ENCODE measurements around the gene RBP3. TPM values are rescaled to one million over a fixed set of nuclear protein-coding genes. Genes with fewer than 3 reads are reported as not detected.
A peak's percentile ranks its signal among the peaks of the same experiment; 100 is the strongest.

RBP3 gene
- total RNA-seq, 1 experiment from 2014 or later = not detected

- no peak overlapping the region for H3K27ac ChIP-seq
- H3K36me3 ChIP-seq = no peaks in the 10 kb centered on the region
- peak in 1 of 2 experiments; percentile 21 for DNase-seq (ENCODE audit: low read depth in 1 of 2, low spot score in 2 of 2)
- no peaks in the 10 kb centered on the region for H3K4me1 ChIP-seq (replicated peaks)
- H3K4me3 ChIP-seq = no peak overlapping the region
- no peaks in the 10 kb centered on the region; the same call in 1 of the 2 replicates for H3K27me3 ChIP-seq (replicated peaks)
- H3K9me3 ChIP-seq (replicated peaks) = no peaks in the 10 kb centered on the region
Observed at GRCh38 chr10:47371629-47372485, 23.7 kb downstream of the RBP3 start.

GRCh38 chr10:47372726-47373125 is 24.6 kb downstream of the RBP3 start:
- Histone ChIP-seq H3K27ac (no peak overlapping the region), H3K9me3 (replicated peaks) (no peaks in the 10 kb centered on the region), H3K27me3 (replicated peaks) (no peaks in the 10 kb centered on the region; the same call in 1 of the 2 replicates), H3K36me3 (no peaks in the 10 kb centered on the region), H3K4me1 (replicated peaks) (no peaks in the 10 kb centered on the region), H3K4me3 (no peak overlapping the region)
- peak in 1 of 2 experiments; percentile 22 for DNase-seq (ENCODE audit: low read depth in 1 of 2, low spot score in 2 of 2)

- H3K36me3 ChIP-seq = no peaks in the 10 kb centered on the region
- H3K4me3 ChIP-seq = no peak overlapping the region
- no peaks in the 10 kb centered on the region for H3K9me3 ChIP-seq (replicated peaks)
- no peak overlapping the region for H3K27ac ChIP-seq
- H3K27me3 ChIP-seq (replicated peaks) = no peaks in the 10 kb centered on the region; the same call in 1 of the 2 replicates
- DNase-seq (ENCODE audit: low read depth in 1 of 2, low spot score in 2 of 2) = peak in 1 of 2 experiments; percentile 25
- H3K4me1 ChIP-seq (replicated peaks) = no peaks in the 10 kb centered on the region
Observed at GRCh38 chr10:47374611-47375536, 26.7 kb downstream of the RBP3 start.

GRCh38 chr10:47376522-47377220 is 28.5 kb downstream of the RBP3 start:
- Histone ChIP-seq H3K27ac (no peak overlapping the region), H3K27me3 (replicated peaks) (no peaks in the 10 kb centered on the region; the same call in 1 of the 2 replicates), H3K4me1 (replicated peaks) (no peaks in the 10 kb centered on the region), H3K4me3 (no peak overlapping the region), H3K36me3 (no peaks in the 10 kb centered on the region), H3K9me3 (replicated peaks) (no peaks in the 10 kb centered on the region)
- DNase-seq (ENCODE audit: low read depth in 1 of 2, low spot score in 2 of 2) = peak in 1 of 2 experiments; percentile 28

GRCh38 chr10:47378183-47378510 is 30.0 kb downstream of the RBP3 start:
- DNase-seq (ENCODE audit: low read depth in 1 of 2, low spot score in 2 of 2) = peak in 1 of 2 experiments; percentile 31
- no peak overlapping the region for H3K4me3 ChIP-seq
- no peaks in the 10 kb centered on the region; the same call in 1 of the 2 replicates for H3K27me3 ChIP-seq (replicated peaks)
- H3K4me1 ChIP-seq (replicated peaks) = no peaks in the 10 kb centered on the region
- H3K9me3 ChIP-seq (replicated peaks) = no peaks in the 10 kb centered on the region
- H3K27ac ChIP-seq = no peak overlapping the region
- H3K36me3 ChIP-seq = no peaks in the 10 kb centered on the region

GRCh38 chr10:47378606-47379444 is 30.7 kb downstream of the RBP3 start:
- Histone ChIP-seq H3K4me3 (no peak overlapping the region), H3K27me3 (replicated peaks) (no peaks in the 10 kb centered on the region; the same call in 1 of the 2 replicates), H3K4me1 (replicated peaks) (peaks cover 5% of the 10 kb centered on the region; the same call in 1 of the 2 replicates), H3K36me3 (no peaks in the 10 kb centered on the region), H3K27ac (no peak overlapping the region), H3K9me3 (replicated peaks) (no peaks in the 10 kb centered on the region)
- peak in 1 of 2 experiments; percentile 30 for DNase-seq (ENCODE audit: low read depth in 1 of 2, low spot score in 2 of 2)

- no peaks in the 10 kb centered on the region for H3K9me3 ChIP-seq (replicated peaks)
- H3K36me3 ChIP-seq = no peaks in the 10 kb centered on the region
- peaks cover 7% of the 10 kb centered on the region; the same call in 1 of the 2 replicates for H3K4me1 ChIP-seq (replicated peaks)
- H3K27ac ChIP-seq = no peak overlapping the region
- no peaks in the 10 kb centered on the region; the same call in 1 of the 2 replicates for H3K27me3 ChIP-seq (replicated peaks)
- DNase-seq (ENCODE audit: low read depth in 1 of 2, low spot score in 2 of 2) = no peak
- H3K4me3 ChIP-seq = no peak overlapping the region
Observed at GRCh38 chr10:47379445-47379785, 31.3 kb downstream of the RBP3 start.

- Histone ChIP-seq H3K4me3 (no peak overlapping the region), H3K4me1 (replicated peaks) (peaks cover 11% of the 10 kb centered on the region), H3K27ac (no peak overlapping the region), H3K36me3 (no peaks in the 10 kb centered on the region), H3K9me3 (replicated peaks) (no peaks in the 10 kb centered on the region), H3K27me3 (replicated peaks) (no peaks in the 10 kb centered on the region; the same call in 1 of the 2 replicates)
- no peak for DNase-seq (ENCODE audit: low read depth in 1 of 2, low spot score in 2 of 2)
Observed at GRCh38 chr10:47379901-47380300, 31.7 kb downstream of the RBP3 start.

- H3K36me3 ChIP-seq = no peaks in the 10 kb centered on the region
- H3K9me3 ChIP-seq (replicated peaks) = no peaks in the 10 kb centered on the region
- H3K4me3 ChIP-seq = no peak overlapping the region
- peaks cover 13% of the 10 kb centered on the region for H3K4me1 ChIP-seq (replicated peaks)
- H3K27me3 ChIP-seq (replicated peaks) = no peaks in the 10 kb centered on the region; the same call in 1 of the 2 replicates
- no peak overlapping the region for H3K27ac ChIP-seq
- DNase-seq (ENCODE audit: low read depth in 1 of 2, low spot score in 2 of 2) = peak in 1 of 2 experiments; percentile 34
Observed at GRCh38 chr10:47380341-47381102, 32.4 kb downstream of the RBP3 start.

GRCh38 chr10:47381103-47381395 is 32.9 kb downstream of the RBP3 start:
- H3K36me3 ChIP-seq = no peaks in the 10 kb centered on the region
- H3K9me3 ChIP-seq (replicated peaks) = no peaks in the 10 kb centered on the region
- no peak overlapping the region for H3K4me3 ChIP-seq
- no peaks in the 10 kb centered on the region; the same call in 1 of the 2 replicates for H3K27me3 ChIP-seq (replicated peaks)
- H3K4me1 ChIP-seq (replicated peaks) = peaks cover 13% of the 10 kb centered on the region
- DNase-seq (ENCODE audit: low read depth in 1 of 2, low spot score in 2 of 2) = peak in 1 of 2 experiments; percentile 25
- no peak overlapping the region for H3K27ac ChIP-seq

GRCh38 chr10:47381427-47382379 is 33.5 kb downstream of the RBP3 start:
- Histone ChIP-seq H3K9me3 (replicated peaks) (no peaks in the 10 kb centered on the region), H3K27me3 (replicated peaks) (no peaks in the 10 kb centered on the region; the same call in 1 of the 2 replicates), H3K36me3 (no peaks in the 10 kb centered on the region), H3K4me1 (replicated peaks) (peaks cover 13% of the 10 kb centered on the region), H3K4me3 (no peak overlapping the region), H3K27ac (no peak overlapping the region)
- peak in 1 of 2 experiments; percentile 28 for DNase-seq (ENCODE audit: low read depth in 1 of 2, low spot score in 2 of 2)

Data from SJSA1 (cell line).